ENCODE results near the gene RASSF4.
A peak's percentile ranks its signal among the peaks of the same experiment; 100 is the strongest.

RASSF4 gene

DNA sequence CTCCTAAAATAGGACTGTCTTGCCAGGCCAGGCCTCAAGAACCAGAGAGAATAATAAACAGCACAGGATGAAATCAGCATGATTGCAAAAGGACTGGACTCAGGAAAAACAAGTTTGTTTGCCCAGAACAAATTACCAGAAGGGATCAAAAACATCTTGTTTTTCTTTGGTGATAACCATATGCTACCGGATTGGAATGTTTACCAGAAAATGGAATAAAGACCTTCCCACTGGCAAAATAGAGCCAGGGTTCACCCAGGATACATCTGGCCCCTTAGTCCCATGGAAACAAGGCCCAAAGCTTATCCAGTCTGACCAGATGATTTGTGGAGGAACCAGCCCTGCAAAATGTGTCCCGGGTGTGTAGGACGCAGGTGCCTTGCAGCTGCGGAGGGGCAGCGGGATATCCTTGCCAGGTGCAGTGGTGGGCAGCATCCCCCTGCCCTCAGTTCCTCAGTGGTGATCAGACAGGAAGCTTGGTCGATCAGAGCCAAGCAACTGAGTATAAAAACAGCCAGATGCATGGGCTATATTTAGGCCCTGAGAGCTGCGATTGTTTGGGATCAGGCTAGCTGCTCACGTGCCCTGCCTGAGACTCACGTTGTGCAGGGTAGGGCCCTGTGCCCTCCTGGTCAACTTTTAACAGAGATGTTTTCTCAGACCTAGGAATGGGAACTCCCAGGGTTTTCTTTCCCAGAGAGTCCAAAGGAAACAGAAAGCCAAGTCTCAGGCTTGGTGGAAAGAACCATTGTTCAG, 36.5 kb downstream of the RASSF4 start:
- Histone ChIP-seq H3K4me1 (ENCODE audit: control insufficient read depth, insufficient read depth, low read length) (peaks cover 23% of the 10 kb centered on the region), H3K27me3 (ENCODE audit: control insufficient read depth, insufficient read depth, low read length) (no peaks in the 10 kb centered on the region), H3K4me3 (ENCODE audit: low read length) (no peak overlapping the region), H3K9ac (ENCODE audit: low read length) (peak overlapping the region; percentile 1), H3K36me3 (ENCODE audit: control insufficient read depth, insufficient read depth, low read length) (peaks cover 7% of the 10 kb centered on the region), H3K27ac (ENCODE audit: low read depth, low read length) (peak overlapping the region; percentile 90)

DNA sequence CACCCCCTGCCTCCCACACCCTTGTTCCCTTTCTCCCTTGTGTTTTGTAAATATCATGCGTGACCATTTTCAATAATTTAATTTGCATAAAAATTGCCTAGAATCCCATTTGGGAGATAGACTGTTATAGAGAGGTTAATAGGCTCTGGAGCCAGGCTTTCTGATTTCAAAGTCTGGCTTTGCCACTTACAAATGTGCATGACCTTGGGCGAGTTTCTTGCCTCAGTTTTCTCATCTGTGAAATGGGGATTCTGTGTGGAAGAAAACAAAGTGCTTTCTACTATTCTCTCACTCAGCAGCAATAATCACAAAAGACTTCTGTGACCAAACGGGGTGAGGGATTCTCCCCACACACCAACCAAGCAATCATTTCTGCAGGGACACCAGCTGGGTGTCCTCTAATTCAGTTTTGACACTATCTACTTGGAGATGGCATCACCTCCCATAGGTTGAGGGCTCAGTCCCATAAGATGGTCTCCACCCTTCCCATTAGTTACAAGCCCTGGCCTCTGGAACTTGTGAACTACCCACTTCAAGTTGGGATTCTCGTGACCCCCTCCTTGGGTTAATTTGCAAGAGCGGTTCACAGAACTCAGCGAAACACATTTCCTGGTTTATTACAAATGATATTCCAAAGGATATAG, 37.6 kb downstream of the RASSF4 start:
- H3K4me1 ChIP-seq (ENCODE audit: control insufficient read depth, insufficient read depth, low read length): peaks cover 21% of the 10 kb centered on the region
- no peaks in the 10 kb centered on the region for H3K27me3 ChIP-seq (ENCODE audit: control insufficient read depth, insufficient read depth, low read length)
- peak overlapping the region; percentile 90 for H3K27ac ChIP-seq (ENCODE audit: low read depth, low read length)
- peaks cover 2% of the 10 kb centered on the region for H3K36me3 ChIP-seq (ENCODE audit: control insufficient read depth, insufficient read depth, low read length)
- H3K4me3 ChIP-seq (ENCODE audit: low read length): no peak overlapping the region
- no peak overlapping the region for H3K9ac ChIP-seq (ENCODE audit: low read length)

DNA sequence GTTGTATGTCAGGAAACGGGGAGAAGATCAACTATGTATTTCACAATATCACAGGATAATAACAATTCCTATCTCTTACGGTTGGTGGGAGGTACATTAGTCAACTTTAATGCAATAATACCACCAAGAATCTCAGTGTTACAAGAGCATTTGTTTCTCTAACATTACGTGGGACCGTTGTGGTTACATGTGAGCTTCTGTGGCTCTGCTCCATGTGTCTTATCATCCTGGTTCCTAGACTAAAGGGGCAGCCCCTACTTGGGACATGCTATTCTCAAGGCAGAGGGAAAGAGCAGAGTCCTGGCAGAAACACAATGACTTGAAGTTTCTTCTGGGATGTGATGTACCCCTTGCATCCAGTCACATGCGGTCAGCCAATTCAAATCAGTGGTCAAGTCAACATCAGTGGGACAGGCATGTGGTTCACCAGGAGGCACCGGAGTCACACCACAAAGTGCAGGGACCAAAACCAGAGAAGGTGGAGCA, 38.6 kb downstream of the RASSF4 start:
- no peaks in the 10 kb centered on the region for H3K27me3 ChIP-seq (ENCODE audit: control insufficient read depth, insufficient read depth, low read length)
- peaks cover 21% of the 10 kb centered on the region for H3K4me1 ChIP-seq (ENCODE audit: control insufficient read depth, insufficient read depth, low read length)
- no peak overlapping the region for H3K4me3 ChIP-seq (ENCODE audit: low read length)
- H3K36me3 ChIP-seq (ENCODE audit: control insufficient read depth, insufficient read depth, low read length): peaks cover 2% of the 10 kb centered on the region
- no peak overlapping the region for H3K27ac ChIP-seq (ENCODE audit: low read depth, low read length)
- no peak overlapping the region for H3K9ac ChIP-seq (ENCODE audit: low read length)

DNA sequence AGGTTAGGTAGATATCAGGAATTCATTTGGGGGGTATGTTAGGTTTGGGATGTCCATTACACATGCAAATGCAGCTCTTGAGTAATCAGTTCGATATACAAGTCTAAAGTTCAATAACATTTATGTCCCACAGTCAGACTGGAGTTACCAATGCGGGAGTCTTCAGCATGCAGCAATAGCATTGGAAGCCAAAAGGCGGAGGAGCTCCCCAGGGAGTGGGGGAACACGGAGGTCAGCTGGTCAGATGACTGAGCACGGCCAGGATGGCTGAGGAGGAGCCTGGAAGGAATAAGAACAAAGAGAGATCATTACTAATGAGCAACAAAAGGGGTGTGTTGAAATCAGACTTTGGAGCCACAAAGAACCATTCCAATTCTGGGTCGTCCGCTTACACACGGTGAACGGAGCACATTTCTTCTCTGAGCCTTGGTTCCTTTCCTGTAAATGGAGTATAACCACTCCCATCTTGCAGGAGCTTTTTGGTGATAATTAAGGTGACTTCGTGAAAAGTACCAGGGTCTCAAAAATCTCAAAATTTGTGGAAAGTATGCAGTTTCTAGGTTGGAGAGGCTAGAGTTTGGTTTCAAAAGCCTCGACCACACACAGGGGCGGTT, 40.6 kb downstream of the RASSF4 start:
- peak overlapping the region; percentile 95 for H3K27ac ChIP-seq (ENCODE audit: low read depth, low read length)
- peaks cover 19% of the 10 kb centered on the region for H3K4me1 ChIP-seq (ENCODE audit: control insufficient read depth, insufficient read depth, low read length)
- peak overlapping the region; percentile 34 for H3K9ac ChIP-seq (ENCODE audit: low read length)
- H3K36me3 ChIP-seq (ENCODE audit: control insufficient read depth, insufficient read depth, low read length): no peaks in the 10 kb centered on the region
- peak overlapping the region; percentile 85 for H3K4me3 ChIP-seq (ENCODE audit: low read length)
- H3K27me3 ChIP-seq (ENCODE audit: control insufficient read depth, insufficient read depth, low read length): no peaks in the 10 kb centered on the region

DNA sequence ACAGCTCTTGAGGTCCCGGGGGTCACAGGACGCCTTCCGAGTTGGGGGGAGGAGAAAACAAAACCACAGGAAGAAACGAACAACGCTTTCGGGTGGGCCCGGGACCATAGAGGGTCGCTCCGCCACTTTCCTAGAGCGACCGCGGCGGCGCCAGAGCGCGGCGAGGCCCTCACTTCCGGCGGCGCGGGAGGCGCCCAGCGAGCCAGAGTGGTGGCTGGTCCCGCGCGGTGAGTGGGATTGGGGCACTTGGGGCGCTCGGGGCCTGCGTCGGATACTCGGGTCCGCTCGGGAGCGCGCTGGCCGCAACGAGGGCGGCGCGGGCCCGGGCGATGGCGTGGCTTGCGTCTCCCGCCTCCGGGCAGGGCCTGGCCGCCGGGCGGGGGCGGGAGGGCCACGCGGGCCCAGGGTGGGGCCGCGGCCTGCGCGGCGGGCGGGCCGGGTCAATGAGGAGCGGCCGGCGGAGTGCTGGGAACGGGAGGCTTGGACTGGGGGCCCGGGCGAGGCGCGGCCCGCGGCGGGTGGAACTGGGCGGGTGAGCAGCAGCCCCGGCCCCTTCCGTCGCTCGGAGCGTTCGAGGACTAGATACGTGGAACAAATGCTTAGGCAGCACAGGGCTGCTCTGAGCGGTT, 41.3 kb downstream of the RASSF4 start, which contains the start of gene ZNF22:
ZNF22 (plus strand) TSS at position 172 of the 629 bp plus-strand sequence. CDS start 2,446 bp downstream, outside the sequence.
- Histone ChIP-seq H3K4me3 (ENCODE audit: low read length) (peak within 1 kb of the TSS; percentile 85), H3K27me3 (ENCODE audit: control insufficient read depth, insufficient read depth, low read length) (no peaks in the 10 kb centered on the region), H3K9ac (ENCODE audit: low read length) (peak within 1 kb of the TSS; percentile 59), H3K27ac (ENCODE audit: low read depth, low read length) (peak within 1 kb of the TSS; percentile 95), H3K36me3 (ENCODE audit: control insufficient read depth, insufficient read depth, low read length) (no peaks in the 10 kb centered on the region), H3K4me1 (ENCODE audit: control insufficient read depth, insufficient read depth, low read length) (peaks cover 13% of the 10 kb centered on the region)

DNA sequence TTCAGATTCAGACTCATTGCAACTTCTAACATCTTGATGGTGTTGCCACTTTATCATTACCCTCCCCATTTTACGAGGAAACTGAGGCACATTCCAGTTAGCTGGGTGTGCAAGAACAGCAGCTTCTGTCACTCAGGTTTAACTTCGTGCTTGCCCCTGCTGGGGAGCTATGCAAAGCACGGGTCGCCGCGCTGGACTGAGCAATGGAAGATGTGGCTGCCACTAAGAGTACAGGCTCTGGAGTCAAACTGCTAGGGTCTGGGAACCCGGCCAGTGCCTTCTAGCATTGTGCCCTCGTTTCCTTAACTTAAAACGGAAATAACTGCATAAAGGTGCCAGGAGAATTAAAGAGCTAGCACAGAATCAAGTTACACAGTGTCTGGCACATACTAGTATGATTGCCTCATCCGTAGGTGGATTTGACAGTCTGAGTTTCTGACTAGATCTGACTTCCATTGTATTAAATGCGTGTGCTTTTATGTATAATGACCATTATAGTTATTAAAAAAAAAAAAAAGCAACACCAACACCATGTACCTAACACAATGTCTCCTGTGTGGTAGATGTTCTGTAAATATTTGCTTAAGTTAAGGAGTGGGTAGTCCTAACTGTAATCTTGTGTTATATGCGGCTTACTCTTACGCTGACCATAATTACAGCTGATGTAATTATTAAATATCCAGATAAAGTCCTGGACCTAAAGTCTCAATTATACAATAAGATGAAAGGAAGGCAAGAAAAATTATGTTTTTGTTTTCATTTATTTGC, 42.0 kb downstream of the RASSF4 start:
- peak overlapping the region; percentile 85 for H3K4me3 ChIP-seq (ENCODE audit: low read length)
- H3K27ac ChIP-seq (ENCODE audit: low read depth, low read length): peak overlapping the region; percentile 95
- no peaks in the 10 kb centered on the region for H3K36me3 ChIP-seq (ENCODE audit: control insufficient read depth, insufficient read depth, low read length)
- no peaks in the 10 kb centered on the region for H3K27me3 ChIP-seq (ENCODE audit: control insufficient read depth, insufficient read depth, low read length)
- H3K4me1 ChIP-seq (ENCODE audit: control insufficient read depth, insufficient read depth, low read length): peaks cover 6% of the 10 kb centered on the region
- peak overlapping the region; percentile 59 for H3K9ac ChIP-seq (ENCODE audit: low read length)

DNA sequence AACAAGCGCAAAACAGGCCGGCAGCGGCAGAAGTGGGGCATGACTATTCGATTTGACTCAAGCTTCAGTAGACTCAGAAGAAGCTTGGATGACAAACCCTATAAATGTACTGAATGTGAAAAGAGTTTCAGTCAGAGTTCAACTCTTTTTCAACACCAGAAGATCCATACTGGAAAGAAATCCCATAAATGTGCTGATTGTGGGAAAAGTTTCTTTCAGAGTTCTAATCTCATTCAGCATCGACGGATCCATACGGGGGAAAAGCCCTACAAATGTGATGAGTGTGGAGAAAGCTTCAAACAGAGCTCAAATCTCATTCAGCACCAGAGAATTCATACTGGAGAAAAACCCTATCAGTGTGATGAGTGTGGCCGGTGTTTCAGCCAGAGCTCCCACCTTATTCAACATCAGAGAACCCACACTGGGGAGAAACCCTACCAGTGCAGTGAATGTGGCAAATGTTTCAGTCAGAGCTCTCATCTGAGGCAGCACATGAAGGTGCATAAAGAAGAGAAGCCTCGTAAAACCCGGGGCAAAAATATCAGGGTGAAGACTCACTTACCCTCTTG, 43.9 kb downstream of the RASSF4 start:
- Histone ChIP-seq H3K27ac (ENCODE audit: low read depth, low read length) (no peak overlapping the region), H3K4me1 (ENCODE audit: control insufficient read depth, insufficient read depth, low read length) (peaks cover 2% of the 10 kb centered on the region), H3K36me3 (ENCODE audit: control insufficient read depth, insufficient read depth, low read length) (no peaks in the 10 kb centered on the region), H3K9ac (ENCODE audit: low read length) (no peak overlapping the region), H3K4me3 (ENCODE audit: low read length) (no peak overlapping the region), H3K27me3 (ENCODE audit: control insufficient read depth, insufficient read depth, low read length) (no peaks in the 10 kb centered on the region)

DNA sequence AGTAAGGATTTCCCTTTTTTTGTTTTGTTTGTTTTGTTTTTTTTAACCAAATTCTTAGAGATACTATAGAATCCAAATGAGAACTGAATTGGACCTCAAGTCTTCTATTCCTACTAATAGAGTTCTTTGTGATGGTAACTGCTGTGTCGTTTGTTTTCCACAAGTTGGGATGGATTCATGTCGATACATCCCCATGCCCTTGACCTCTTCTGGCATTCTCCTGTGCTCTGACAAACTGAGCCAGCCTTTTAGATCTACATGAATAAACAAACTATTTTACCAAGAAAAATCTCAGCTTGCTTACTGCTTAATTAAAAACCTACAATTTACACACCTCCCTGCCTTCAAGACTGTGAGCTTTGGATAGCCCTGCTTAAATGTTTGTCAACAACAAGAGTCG, 45.1 kb downstream of the RASSF4 start:
- no peaks in the 10 kb centered on the region for H3K27me3 ChIP-seq (ENCODE audit: control insufficient read depth, insufficient read depth, low read length)
- H3K27ac ChIP-seq (ENCODE audit: low read depth, low read length): no peak overlapping the region

DNA sequence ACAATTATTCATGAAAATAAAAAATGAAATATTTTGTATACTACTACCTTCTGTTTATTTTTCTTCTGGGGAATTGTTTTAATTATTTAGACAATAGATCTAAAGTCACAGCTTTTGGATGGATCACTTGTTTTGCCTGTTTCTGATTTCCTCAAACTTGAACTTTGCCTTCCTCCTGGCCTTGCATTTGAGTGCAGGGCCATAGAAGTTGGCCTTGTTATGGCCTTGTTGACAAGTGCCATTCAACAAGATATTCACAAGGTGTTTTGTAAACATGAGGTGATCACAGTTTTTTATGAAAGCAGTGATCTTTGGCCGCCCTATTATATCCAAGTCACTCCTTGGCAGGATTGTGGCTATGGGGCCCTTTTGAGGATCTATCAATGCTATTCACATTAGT, 45.7 kb downstream of the RASSF4 start:
- Histone ChIP-seq H3K36me3 (ENCODE audit: control insufficient read depth, insufficient read depth, low read length) (no peaks in the 10 kb centered on the region), H3K4me1 (ENCODE audit: control insufficient read depth, insufficient read depth, low read length) (peaks cover 2% of the 10 kb centered on the region), H3K27me3 (ENCODE audit: control insufficient read depth, insufficient read depth, low read length) (no peaks in the 10 kb centered on the region), H3K9ac (ENCODE audit: low read length) (no peak overlapping the region), H3K27ac (ENCODE audit: low read depth, low read length) (no peak overlapping the region), H3K4me3 (ENCODE audit: low read length) (no peak overlapping the region)

More for the DNA sequence above, 45.1 kb downstream of the RASSF4 start:
- H3K4me3 ChIP-seq (ENCODE audit: low read length): no peak overlapping the region
- peaks cover 2% of the 10 kb centered on the region for H3K4me1 ChIP-seq (ENCODE audit: control insufficient read depth, insufficient read depth, low read length)
- H3K36me3 ChIP-seq (ENCODE audit: control insufficient read depth, insufficient read depth, low read length): no peaks in the 10 kb centered on the region
- no peak overlapping the region for H3K9ac ChIP-seq (ENCODE audit: low read length)

DNA sequence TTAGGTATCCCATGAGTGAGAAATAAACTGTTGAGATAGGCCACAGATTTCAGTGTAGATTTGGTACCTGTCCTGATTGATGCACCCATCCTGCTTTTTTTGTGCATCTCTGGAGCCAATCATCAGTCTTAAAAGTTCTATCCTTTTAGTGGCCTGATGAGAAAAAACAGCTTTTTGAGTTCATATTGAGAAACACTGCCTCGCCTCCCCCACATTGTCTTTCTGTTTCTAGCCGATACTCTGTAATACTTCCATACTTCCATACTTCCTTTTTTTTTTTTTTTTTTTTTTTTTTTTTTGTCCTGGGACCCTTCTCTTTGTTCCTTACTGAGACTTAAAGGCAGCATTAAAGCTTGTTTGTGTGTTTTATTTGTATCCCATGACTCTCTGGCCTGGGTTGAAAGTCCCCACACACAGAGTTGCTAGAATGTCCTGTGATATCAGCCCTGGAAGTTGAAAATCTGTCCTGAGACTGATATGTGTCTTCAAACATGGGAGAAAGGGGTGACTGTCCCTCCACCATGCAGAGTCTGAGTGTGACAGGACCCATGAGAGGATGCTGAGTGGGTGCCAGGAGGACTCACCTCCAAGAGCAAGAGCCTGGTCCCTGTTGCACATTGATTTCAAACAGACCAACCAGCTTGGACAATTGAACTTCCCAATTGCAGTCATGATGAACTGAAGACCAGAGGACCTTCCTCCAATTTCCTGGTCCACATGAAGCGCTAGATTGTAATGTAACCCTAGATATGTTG, 46.9 kb downstream of the RASSF4 start:
- no peak overlapping the region for H3K27ac ChIP-seq (ENCODE audit: low read depth, low read length)
- no peak overlapping the region for H3K9ac ChIP-seq (ENCODE audit: low read length)
- H3K36me3 ChIP-seq (ENCODE audit: control insufficient read depth, insufficient read depth, low read length): no peaks in the 10 kb centered on the region
- peaks cover 2% of the 10 kb centered on the region for H3K4me1 ChIP-seq (ENCODE audit: control insufficient read depth, insufficient read depth, low read length)
- no peaks in the 10 kb centered on the region for H3K27me3 ChIP-seq (ENCODE audit: control insufficient read depth, insufficient read depth, low read length)
- H3K4me3 ChIP-seq (ENCODE audit: low read length): no peak overlapping the region

DNA sequence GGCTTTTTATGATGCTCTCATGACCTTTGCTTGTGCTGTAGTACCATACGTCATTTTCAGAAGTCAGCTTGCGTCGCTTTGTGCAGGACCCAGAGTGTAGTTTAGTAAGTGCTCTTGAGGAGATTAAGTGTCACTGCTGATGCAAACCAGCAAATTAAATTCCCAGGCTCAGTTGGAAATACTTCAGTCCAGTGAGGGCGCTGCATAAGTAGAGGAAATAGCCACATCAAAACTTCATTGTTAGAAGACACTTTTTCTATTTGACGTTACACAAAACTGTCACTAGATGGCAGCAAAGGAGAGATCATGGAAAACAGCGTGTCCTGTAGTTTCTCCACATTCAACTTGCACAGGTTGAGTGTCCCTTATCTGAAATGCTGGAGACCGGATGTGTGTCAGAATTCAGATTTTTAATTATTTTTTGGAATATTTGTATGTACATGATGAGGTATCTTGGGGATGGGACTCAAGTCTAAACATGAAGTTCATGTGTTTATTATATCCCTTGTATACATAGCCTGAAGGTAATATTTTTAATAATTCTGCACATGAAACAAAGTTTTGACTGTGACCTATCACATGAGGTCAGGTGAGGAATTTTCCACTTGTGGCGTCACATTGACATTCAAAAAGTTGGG, 49.0 kb downstream of the RASSF4 start:
- H3K27ac ChIP-seq (ENCODE audit: low read depth, low read length): no peak overlapping the region
- no peaks in the 10 kb centered on the region for H3K36me3 ChIP-seq (ENCODE audit: control insufficient read depth, insufficient read depth, low read length)
- H3K9ac ChIP-seq (ENCODE audit: low read length): no peak overlapping the region
- H3K4me3 ChIP-seq (ENCODE audit: low read length): no peak overlapping the region
- H3K4me1 ChIP-seq (ENCODE audit: control insufficient read depth, insufficient read depth, low read length): peaks cover 2% of the 10 kb centered on the region
- H3K27me3 ChIP-seq (ENCODE audit: control insufficient read depth, insufficient read depth, low read length): no peaks in the 10 kb centered on the region

All from rectal smooth muscle tissue (tissue), 1 donor.